ENCODE data around the gene CTDNEP1. TPM values are rescaled to one million over a fixed set of nuclear protein-coding genes. Genes with fewer than 3 reads are reported as not detected.

CTDNEP1 gene
- total and polyA plus RNA-seq, 11 donors, result 54.0 to 126 (median 107) TPM

- no peak overlapping the region for H3K4me3 ChIP-seq
- DNase-seq, result no peak
- WGBS, 4 donors, result 59 to 78% (median 68%) methylated on average over 1 of the region's 1 CpG
- H3K27ac ChIP-seq, result no peak overlapping the region
- TF ChIP-seq POLR2A (IDR thresholded peaks at IDR 0.05), result no peak
- no peak for TF ChIP-seq CTCF (IDR thresholded peaks at IDR 0.05)
- H3K27me3 ChIP-seq, result peaks cover 12 to 48% (median 26%) of the 10 kb centered on the region in 9 donors
- no peaks in the 10 kb centered on the region for H3K9me3 ChIP-seq
- intact Hi-C loops (cut with DNase I), result no loop called here
- no peak for ATAC-seq
- no peaks in the 10 kb centered on the region for H3K36me3 ChIP-seq
- H3K4me1 ChIP-seq, result peaks cover 0 to 20% (median 13%) of the 10 kb centered on the region in 12 donors
Observed at GRCh38 chr17:7266784-7267183, 15.2 kb upstream of the CTDNEP1 start.

GRCh38 chr17:7263801-7264078 is 12.2 kb upstream of the CTDNEP1 start:
- TF ChIP-seq POLR2A (IDR thresholded peaks at IDR 0.05), result no peak
- TF ChIP-seq CTCF (IDR thresholded peaks at IDR 0.05), result no peak
- Histone ChIP-seq H3K4me3 (peak overlapping the region in 2 of 12 donors; percentile 26 to 64), H3K36me3 (peaks cover 0 to 13% (median 8%) of the 10 kb centered on the region in 9 donors), H3K4me1 (peaks cover 0 to 36% (median 23%) of the 10 kb centered on the region in 12 donors), H3K27me3 (peaks cover 18 to 62% (median 36%) of the 10 kb centered on the region in 9 donors), H3K27ac (no peak overlapping the region), H3K9me3 (no peaks in the 10 kb centered on the region)
- ATAC-seq (no peak), DNase-seq (no peak)
- WGBS, 4 donors, result 49 to 66% (median 56%) methylated on average over 4 of the region's 4 CpGs
- intact Hi-C loops (cut with DNase I), result no loop called here

GRCh38 chr17:7262935-7263800 is 11.6 kb upstream of the CTDNEP1 start:
- peaks cover 0 to 36% (median 23%) of the 10 kb centered on the region in 12 donors for H3K4me1 ChIP-seq
- 9 to 14% (median 11%) methylated on average over 26 of the region's 26 CpGs for WGBS, 4 donors
- no peak for TF ChIP-seq POLR2A (IDR thresholded peaks at IDR 0.05)
- TF ChIP-seq CTCF (IDR thresholded peaks at IDR 0.05), result no peak
- DNase-seq, result peak in 1 of 5 donors; percentile 33
- H3K27ac ChIP-seq, result no peak overlapping the region
- intact Hi-C loops (cut with DNase I), result no loop called here
- H3K27me3 ChIP-seq, result peaks cover 18 to 62% (median 36%) of the 10 kb centered on the region in 9 donors
- peak overlapping the region in 9 of 12 donors; percentile 12 to 64 (median 28) for H3K4me3 ChIP-seq
- peak in 2 of 4 donors; percentile 8 to 31 for ATAC-seq
- H3K36me3 ChIP-seq, result peaks cover 0 to 19% (median 14%) of the 10 kb centered on the region in 9 donors
- no peaks in the 10 kb centered on the region for H3K9me3 ChIP-seq

GRCh38 chr17:7262192-7262934 is 10.8 kb upstream of the CTDNEP1 start, which contains the start of gene CLDN7:
Gene CLDN7, minus strand, starts transcription at chr17:7262478. Its CDS starts 435 bp downstream, at chr17:7262043.
- WGBS, 4 donors, result 7 to 15% (median 8%) methylated on average over 38 to 64 of the region's 64 CpGs
- ATAC-seq (no peak), DNase-seq (no peak)
- Histone ChIP-seq H3K27ac (peak within 1 kb of the TSS in 2 of 12 donors; percentile 19 to 33), H3K9me3 (no peaks in the 10 kb centered on the region), H3K4me1 (peaks cover 0 to 36% (median 23%) of the 10 kb centered on the region in 12 donors), H3K4me3 (peak within 1 kb of the TSS; percentile 9 to 64 (median 52)), H3K27me3 (peaks cover 18 to 57% (median 36%) of the 10 kb centered on the region in 9 donors), H3K36me3 (peaks cover 0 to 27% (median 22%) of the 10 kb centered on the region in 9 donors)
- intact Hi-C loops (cut with DNase I), result no loop called here
- TF ChIP-seq CTCF (IDR thresholded peaks at IDR 0.05), result no peak
- TF ChIP-seq POLR2A (IDR thresholded peaks at IDR 0.05), result no peak
